Endothelial cell (in vitro differentiated cells): ENCODE measurements around the gene TAF6. TPM values are rescaled to one million over a fixed set of nuclear protein-coding genes. Genes with fewer than 3 reads are reported as not detected.

Experiments
- DNase-seq: peaks from one replicate; pipeline ENCODE4 v3.0.0; 2021; ENCODE audit warnings: low spot score
- H3K27ac Mint-ChIP-seq: one replicate; pipeline ENCODE4 v1.8.0; 2021; ENCODE audit warnings: mixed read lengths, inconsistent platforms; ENCODE audit not compliant: unreplicated experiment
- H3K27me3 Mint-ChIP-seq: one replicate; pipeline ENCODE4 v1.8.0; 2021; ENCODE audit warnings: mild to moderate bottlenecking, moderate library complexity, mixed read lengths, inconsistent platforms; ENCODE audit not compliant: unreplicated experiment
- H3K36me3 Mint-ChIP-seq: one replicate; pipeline ENCODE4 v1.8.0; 2021; ENCODE audit warnings: mild to moderate bottlenecking, low read depth, mixed read lengths, inconsistent platforms; ENCODE audit not compliant: unreplicated experiment
- H3K4me1 Mint-ChIP-seq: one replicate; pipeline ENCODE4 v1.8.0; 2021; ENCODE audit warnings: mild to moderate bottlenecking, mixed read lengths, inconsistent platforms; ENCODE audit not compliant: unreplicated experiment
- H3K4me3 Mint-ChIP-seq: one replicate; pipeline ENCODE4 v1.8.0; 2021; ENCODE audit warnings: mild to moderate bottlenecking, mixed read lengths, inconsistent platforms; ENCODE audit not compliant: unreplicated experiment
- H3K9me3 Mint-ChIP-seq: one replicate; pipeline ENCODE4 v1.8.0; 2021; ENCODE audit warnings: mixed read lengths, inconsistent platforms; ENCODE audit not compliant: unreplicated experiment
- total RNA-seq: library from RNA; stranded (reverse); fragmentation: NEBNext Ultra II Directional; extraction: Animal tissue kit (Norgen Biotek cat#: 25700); gene quantifications from one replicate; pipeline ENCODE4 v1.2.1, GENCODE V29; 2021; ENCODE audit not compliant: unreplicated experiment
- TF ChIP-seq, protein P1 (sequence below): fragments of 200-600 bp; sonication (generic); IDR thresholded peaks from one replicate; pipeline ENCODE4 v1.5.0; 2021; ENCODE audit warnings: antibody characterized with exemption; ENCODE audit not compliant: unreplicated experiment

TAF6 gene
- total RNA-seq, 1 donor from 2014 or later: 71.8 TPM

DNA sequence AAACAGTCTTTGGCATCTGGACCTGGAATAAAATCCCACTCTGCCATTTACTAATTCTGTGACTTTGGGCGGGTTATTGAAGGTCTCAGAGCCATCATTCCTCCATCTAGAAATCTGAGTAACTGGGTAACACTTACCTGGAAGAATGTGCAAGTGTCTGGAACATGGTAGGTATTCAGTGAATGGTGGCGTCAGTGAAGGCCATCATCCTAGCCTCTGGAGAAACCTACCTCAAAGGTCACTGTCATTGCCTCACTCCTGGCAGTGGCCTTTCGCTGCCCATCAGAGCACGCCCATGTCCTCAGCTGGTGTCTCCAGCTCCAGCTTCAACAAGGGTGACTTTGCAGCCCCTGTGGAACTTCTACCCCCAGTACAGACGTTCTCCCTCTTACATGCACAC is 44.7 kb upstream of the TAF6 start:
- peaks cover 29% of the 10 kb centered on the region for H3K4me1 Mint-ChIP-seq
- no peak for DNase-seq
- no peak overlapping the region for H3K27ac Mint-ChIP-seq
- peaks cover 31% of the 10 kb centered on the region for H3K27me3 Mint-ChIP-seq
- TF ChIP-seq, protein P1, sequence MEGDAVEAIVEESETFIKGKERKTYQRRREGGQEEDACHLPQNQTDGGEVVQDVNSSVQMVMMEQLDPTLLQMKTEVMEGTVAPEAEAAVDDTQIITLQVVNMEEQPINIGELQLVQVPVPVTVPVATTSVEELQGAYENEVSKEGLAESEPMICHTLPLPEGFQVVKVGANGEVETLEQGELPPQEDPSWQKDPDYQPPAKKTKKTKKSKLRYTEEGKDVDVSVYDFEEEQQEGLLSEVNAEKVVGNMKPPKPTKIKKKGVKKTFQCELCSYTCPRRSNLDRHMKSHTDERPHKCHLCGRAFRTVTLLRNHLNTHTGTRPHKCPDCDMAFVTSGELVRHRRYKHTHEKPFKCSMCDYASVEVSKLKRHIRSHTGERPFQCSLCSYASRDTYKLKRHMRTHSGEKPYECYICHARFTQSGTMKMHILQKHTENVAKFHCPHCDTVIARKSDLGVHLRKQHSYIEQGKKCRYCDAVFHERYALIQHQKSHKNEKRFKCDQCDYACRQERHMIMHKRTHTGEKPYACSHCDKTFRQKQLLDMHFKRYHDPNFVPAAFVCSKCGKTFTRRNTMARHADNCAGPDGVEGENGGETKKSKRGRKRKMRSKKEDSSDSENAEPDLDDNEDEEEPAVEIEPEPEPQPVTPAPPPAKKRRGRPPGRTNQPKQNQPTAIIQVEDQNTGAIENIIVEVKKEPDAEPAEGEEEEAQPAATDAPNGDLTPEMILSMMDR: no peak
- peak overlapping the region; percentile 47 for H3K4me3 Mint-ChIP-seq
- no peaks in the 10 kb centered on the region for H3K9me3 Mint-ChIP-seq
- peaks cover 4% of the 10 kb centered on the region for H3K36me3 Mint-ChIP-seq

DNA sequence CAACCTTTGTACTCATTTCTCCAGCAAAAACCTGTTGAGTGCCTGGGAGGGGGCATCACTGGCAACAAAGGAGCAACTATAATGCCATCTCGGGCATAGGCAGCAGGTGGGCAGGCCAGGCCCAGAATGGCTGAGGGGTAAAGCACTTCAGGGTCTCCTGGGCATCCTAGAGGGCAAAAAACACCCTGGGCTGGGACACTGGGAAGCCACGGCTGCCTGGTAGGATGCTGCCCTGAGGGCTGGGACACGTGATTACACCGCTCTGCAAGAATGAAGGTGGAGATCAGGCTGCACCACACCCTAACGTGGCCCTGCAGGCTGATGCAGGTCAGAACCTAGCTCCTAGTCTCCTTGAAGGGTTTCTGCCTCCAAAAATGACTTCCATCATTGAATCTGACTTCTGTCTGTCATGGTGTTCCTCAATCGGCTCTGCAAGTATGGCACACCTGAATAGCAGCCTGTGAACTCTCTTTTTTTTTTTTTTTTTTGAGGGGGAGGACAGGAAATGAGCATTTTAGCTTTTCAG is 43.9 kb upstream of the TAF6 start:
- H3K4me3 Mint-ChIP-seq: no peak overlapping the region
- H3K9me3 Mint-ChIP-seq: no peaks in the 10 kb centered on the region
- TF ChIP-seq, protein P1: no peak
- peaks cover 22% of the 10 kb centered on the region for H3K4me1 Mint-ChIP-seq
- peaks cover 25% of the 10 kb centered on the region for H3K27me3 Mint-ChIP-seq
- no peak overlapping the region for H3K27ac Mint-ChIP-seq
- peaks cover 4% of the 10 kb centered on the region for H3K36me3 Mint-ChIP-seq
- DNase-seq: no peak

DNA sequence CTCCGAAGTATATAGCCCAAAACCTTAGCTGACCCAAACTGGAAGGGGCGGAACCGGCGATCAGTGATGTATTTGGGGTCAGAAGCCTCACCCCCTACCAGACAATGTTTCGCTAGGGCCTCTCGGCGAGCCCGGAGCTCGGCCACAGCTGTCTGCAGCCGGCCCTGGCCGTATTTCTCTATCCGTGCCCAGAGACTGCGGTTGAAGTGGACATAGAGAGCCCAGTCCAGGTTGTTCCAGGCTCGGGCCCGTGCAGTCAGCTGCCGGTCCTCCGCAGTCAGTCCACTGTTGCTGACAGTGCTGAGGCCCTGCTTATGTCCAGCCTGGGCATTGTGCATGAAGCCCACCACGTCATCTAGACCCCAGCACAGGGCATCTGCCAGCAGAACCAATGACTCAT is 40.9 kb upstream of the TAF6 start:
- Mint-ChIP-seq H3K9me3 (no peaks in the 10 kb centered on the region), H3K4me1 (peaks cover 20% of the 10 kb centered on the region), H3K27ac (no peak overlapping the region), H3K27me3 (peaks cover 19% of the 10 kb centered on the region), H3K4me3 (no peak overlapping the region), H3K36me3 (peaks cover 12% of the 10 kb centered on the region)
- no peak for DNase-seq
- TF ChIP-seq, protein P1: no peak

DNA sequence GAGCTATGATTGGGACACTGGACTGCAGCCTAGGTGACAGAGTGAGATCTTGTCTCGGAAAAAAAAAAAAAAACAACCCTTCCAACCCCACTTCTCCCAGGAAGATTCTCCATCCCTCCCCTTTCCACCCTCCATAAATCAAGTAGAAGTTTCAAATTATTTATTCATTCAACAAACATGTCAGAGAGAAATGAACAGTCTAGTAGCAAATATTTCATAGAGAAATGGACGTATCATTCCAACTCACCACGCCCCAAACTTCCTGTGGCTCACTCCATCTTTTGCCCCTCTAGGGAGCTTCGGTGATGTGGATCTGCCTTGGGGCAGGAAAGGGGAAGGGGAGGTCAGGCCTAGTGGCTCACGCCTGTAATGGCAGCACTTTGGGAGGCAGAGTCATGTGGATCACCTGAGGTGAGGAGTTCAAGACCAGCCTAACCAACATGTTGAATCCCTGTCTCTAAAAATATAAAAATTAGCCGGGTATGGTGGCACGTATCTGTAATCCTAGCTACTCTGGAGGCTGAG is 40.0 kb upstream of the TAF6 start:
- H3K4me1 Mint-ChIP-seq: peaks cover 20% of the 10 kb centered on the region
- peak overlapping the region; percentile 84 for H3K27ac Mint-ChIP-seq
- no peaks in the 10 kb centered on the region for H3K9me3 Mint-ChIP-seq
- DNase-seq: no peak
- TF ChIP-seq, protein P1: no peak
- peaks cover 13% of the 10 kb centered on the region for H3K36me3 Mint-ChIP-seq
- H3K27me3 Mint-ChIP-seq: peaks cover 19% of the 10 kb centered on the region
- peak overlapping the region; percentile 87 for H3K4me3 Mint-ChIP-seq

DNA sequence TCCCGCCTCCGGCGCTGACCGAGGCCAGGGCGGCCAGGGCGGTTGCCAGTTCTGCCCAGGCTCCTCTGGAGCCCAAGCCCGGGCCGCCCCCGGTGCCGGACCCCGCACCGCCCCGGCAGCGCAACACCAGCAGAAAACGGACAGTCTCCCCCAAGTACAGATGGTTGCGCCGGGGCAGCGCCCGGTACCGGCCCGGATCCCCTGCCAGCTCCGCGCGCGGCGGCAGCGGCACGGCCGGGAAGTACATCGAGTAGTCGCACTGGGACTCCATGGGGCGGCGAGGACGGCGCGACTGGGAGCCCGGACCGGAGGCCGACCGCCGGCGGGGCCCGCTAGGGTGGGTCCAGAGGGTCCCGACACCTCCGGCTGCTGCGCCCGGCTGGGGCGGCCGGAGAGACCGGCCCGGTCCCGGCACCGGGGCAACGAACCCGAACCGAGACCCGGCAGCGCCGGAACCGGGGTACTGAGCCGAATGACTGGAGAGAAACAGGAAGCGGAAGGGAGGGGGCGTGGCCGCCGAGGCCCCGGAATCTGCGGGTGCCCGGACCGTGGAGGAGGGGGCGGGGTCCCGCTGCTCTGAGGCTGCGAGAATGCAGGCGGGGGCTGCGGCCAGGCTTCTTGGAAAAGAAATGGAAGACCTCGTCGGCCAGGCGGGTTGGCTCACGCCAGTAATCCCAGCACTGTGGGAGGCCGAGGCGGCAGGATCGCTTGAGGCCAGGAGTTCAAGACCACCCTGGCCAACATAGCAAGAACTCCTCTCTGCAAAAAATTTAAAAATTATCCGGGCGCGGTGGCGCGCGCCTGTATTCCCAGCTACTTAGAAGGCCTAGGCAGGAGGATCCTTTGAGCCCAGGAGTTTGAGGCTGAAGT is 39.3 kb upstream of the TAF6 start, which contains the start of gene TRAPPC14:
TSS of gene TRAPPC14 (minus strand) at position 495 of the 870 bp plus-strand sequence. CDS start at position 271, 224 bp downstream.
- TF ChIP-seq, protein P1: no peak
- peaks cover 21% of the 10 kb centered on the region for H3K4me1 Mint-ChIP-seq
- no peaks in the 10 kb centered on the region for H3K9me3 Mint-ChIP-seq
- H3K36me3 Mint-ChIP-seq: peaks cover 14% of the 10 kb centered on the region
- H3K27ac Mint-ChIP-seq: peak within 1 kb of the TSS; percentile 84
- peaks cover 19% of the 10 kb centered on the region for H3K27me3 Mint-ChIP-seq
- peak; percentile 86 for DNase-seq
- H3K4me3 Mint-ChIP-seq: peak within 1 kb of the TSS; percentile 87
